GM19193 (cell line): Measurements from ENCODE around the gene EDEM3.

ENCODE experiments used
- POLR2A ChIP-seq: IDR thresholded peaks from 4 replicates; pipeline ENCODE4 v1.6.1; 2011; ENCODE audit not compliant: insufficient read depth, insufficient read length; ENCODE audit errors: extremely low read depth

EDEM3 gene

GRCh38 chr1:184665360-184665759 is 89.3 kb downstream of the EDEM3 start:
- TF ChIP-seq POLR2A = no peak

- no peak for TF ChIP-seq POLR2A
Observed at GRCh38 chr1:184664661-184665060, 90.0 kb downstream of the EDEM3 start.

GRCh38 chr1:184664042-184664660 is 90.5 kb downstream of the EDEM3 start:
- TF ChIP-seq POLR2A = no peak

- TF ChIP-seq POLR2A = no peak
Observed at GRCh38 chr1:184661801-184662200, 92.9 kb downstream of the EDEM3 start.

GRCh38 chr1:184660462-184661191 is 94.0 kb downstream of the EDEM3 start:
- TF ChIP-seq POLR2A = no peak

- TF ChIP-seq POLR2A = no peak
Observed at GRCh38 chr1:184658055-184658454, 96.6 kb downstream of the EDEM3 start.

DNA sequence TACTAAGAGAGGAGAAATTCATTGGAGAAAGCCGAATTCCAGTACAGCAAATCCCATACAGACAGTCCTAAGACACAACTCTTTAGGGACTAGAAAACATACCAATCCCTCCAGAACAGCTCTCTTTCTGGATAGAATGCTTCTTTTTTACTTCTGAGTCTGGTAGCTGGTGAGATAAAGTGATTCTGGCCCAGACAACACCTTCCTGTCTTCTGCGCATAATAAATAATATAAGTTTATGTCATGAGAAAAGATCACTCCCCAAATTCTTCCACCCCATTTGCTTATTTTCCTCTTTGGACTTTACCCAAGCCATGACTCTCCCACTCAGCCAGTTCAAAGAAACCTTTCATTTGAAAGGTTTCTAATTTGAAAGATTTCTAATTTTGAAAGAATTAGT is 98.4 kb downstream of the EDEM3 start:
- no peak for TF ChIP-seq POLR2A

DNA sequence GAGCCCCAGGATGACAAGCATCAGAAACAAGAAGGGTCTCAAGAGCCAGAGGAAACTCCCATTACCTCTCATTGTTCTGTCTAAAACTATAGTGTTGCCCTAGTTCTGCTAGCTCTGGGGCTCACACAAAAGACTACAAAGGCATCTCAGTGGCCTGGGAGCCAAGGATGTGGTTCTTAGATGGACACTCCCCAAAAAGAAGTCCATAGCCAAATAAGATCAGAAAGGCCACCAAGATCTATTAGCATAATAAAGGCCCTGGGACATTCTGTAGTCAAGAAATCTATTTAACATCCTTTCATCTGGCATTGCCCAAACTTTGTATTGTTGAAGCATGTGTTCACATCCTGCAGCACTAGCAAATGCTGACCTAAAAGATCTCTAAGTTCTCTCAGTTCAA is 99.5 kb downstream of the EDEM3 start:
- TF ChIP-seq POLR2A = no peak

DNA sequence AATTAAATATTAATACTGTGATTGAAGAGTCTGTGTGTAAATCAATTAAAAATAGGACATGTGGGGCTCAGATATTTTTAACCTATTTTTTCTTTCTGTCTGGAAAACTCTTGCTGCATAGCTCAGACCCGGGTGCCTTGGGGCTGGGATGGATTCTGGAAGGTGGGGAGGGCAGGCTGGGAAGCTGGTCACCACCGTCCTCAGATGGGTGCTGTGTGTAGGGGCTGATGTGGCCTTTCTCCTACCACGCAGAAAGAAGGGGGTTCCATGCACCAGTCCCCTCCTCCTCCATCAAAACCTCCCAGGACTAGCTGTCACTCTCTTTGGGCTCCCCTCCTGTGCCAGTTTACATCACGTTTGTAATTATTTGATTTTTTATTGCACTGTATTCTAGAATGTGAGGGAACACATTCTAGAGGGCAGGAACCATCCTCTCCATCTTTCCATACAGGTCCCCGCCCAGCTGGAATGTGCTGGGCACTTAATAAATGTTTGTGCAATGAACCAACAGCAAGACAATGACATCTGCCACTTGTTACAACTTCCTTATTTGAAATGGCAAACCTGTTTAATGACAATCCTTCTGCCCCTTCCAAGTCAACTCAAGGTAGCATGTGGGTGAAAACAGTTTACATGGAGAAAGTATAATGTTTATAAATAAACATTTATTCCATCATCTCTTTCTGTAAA is 104.3 kb downstream of the EDEM3 start:
- no peak for TF ChIP-seq POLR2A

DNA sequence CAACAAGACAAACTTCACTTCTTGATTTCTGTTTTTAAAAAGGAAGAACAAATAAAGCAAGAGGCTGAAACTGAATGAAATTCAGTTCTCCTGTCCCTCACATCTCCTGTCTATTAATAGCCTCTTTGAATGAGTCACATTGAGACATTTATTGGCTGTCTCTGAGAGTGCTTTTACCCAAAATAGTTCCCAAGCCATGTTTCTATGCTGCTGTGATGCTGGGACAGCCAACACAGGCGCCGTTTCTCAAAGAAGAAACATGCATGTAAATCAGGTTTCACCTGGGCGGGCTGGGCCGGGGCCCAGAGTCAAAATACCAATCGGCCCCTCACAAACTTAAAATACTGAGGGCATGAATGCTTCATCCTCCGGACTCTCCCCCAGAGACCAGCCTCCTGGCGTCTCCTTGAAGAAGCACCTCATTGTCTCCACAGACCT is 105.2 kb downstream of the EDEM3 start:
- no peak for TF ChIP-seq POLR2A

- TF ChIP-seq POLR2A = no peak
Observed at GRCh38 chr1:184648856-184649201, 105.8 kb downstream of the EDEM3 start.

- TF ChIP-seq POLR2A = no peak
Observed at GRCh38 chr1:184648160-184648855, 106.3 kb downstream of the EDEM3 start.

GRCh38 chr1:184647471-184647870 is 107.2 kb downstream of the EDEM3 start:
- no peak for TF ChIP-seq POLR2A

DNA sequence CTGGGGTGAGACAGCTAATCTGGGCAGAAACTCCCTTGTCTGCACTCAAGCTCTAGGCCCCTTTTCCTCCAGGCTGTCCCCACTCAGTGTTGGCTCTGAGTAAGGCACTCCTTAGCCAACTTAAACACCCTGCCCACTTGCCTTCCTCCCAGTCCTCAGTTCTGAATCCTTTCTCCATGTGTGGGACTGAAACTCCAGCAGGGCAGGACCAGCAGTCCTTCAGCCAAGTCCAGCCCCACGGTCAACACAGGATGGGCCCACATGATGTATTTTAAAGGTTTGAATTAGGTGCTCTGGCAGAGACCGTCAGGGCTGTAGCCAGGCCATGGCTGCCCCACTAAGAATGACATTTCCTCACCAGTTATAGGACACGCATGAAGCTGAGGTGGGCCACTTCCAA is 107.8 kb downstream of the EDEM3 start:
- TF ChIP-seq POLR2A = no peak

- TF ChIP-seq POLR2A = no peak
Observed at GRCh38 chr1:184646178-184646701, 108.4 kb downstream of the EDEM3 start.

- no peak for TF ChIP-seq POLR2A
Observed at GRCh38 chr1:184644771-184645170, 109.9 kb downstream of the EDEM3 start.

DNA sequence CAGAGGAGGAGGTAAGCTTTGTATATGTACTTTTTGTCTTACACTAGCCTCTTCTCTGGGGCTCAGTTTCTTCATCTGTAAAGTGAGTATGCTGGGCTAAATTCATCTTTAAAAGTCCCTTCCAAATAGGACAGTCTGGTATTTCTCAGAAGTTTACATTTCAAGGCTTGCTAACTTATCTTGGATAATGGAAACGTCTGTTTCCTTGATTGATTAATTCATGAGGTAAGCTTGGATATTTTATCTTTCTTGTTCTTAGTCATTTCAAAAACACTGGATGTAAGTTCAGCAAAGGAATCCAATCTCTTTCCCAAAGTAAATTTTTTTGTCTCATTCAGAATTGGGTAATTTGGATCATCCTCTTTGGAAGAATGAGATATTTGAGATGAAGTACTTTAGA is 111.0 kb downstream of the EDEM3 start:
- TF ChIP-seq POLR2A = no peak
